GM11168 (cell line): ENCODE data around the gene PBX3.

Experiments used
- in situ Hi-C: fragments of 300-500 bp; cut with MboI; formaldehyde crosslinking; loops from one replicate; pipeline ENCODE4 v1.12.0; 2022; ENCODE audit warnings: low sequenced_read_pairs; ENCODE audit not compliant: unreplicated experiment

The PBX3 gene

GRCh38 chr9:125747053-125747764 is at the start of gene PBX3:
TSS of gene PBX3 (plus strand) at chr9:125747373.
- in situ Hi-C loops: no loop called here

- in situ Hi-C loops: no loop called here
Observed at GRCh38 chr9:125699870-125700269, 47.3 kb upstream of the PBX3 start.

GRCh38 chr9:125700791-125701190 is 46.4 kb upstream of the PBX3 start:
- in situ Hi-C loops: no loop called here

- in situ Hi-C loops: no loop called here
Observed at GRCh38 chr9:125701351-125701750, 45.8 kb upstream of the PBX3 start.

- in situ Hi-C loops: no loop called here
Observed at GRCh38 chr9:125703662-125704061, 43.5 kb upstream of the PBX3 start.

GRCh38 chr9:125705893-125706292 is 41.3 kb upstream of the PBX3 start:
- in situ Hi-C loops: no loop called here

GRCh38 chr9:125706651-125707471 is 40.3 kb upstream of the PBX3 start, which contains the start of gene MAPKAP1:
TSS of gene MAPKAP1 (minus strand) at chr9:125707208. CDS start at chr9:125672574, 34,634 bp downstream.
- in situ Hi-C loops: no loop called here

GRCh38 chr9:125707472-125707804 is 39.7 kb upstream of the PBX3 start:
- in situ Hi-C loops: no loop called here

GRCh38 chr9:125726456-125727132 is 20.6 kb upstream of the PBX3 start:
- in situ Hi-C loops: no loop called here

GRCh38 chr9:125730168-125730567 is 17.0 kb upstream of the PBX3 start:
- in situ Hi-C loops: no loop called here

GRCh38 chr9:125732562-125732961 is 14.6 kb upstream of the PBX3 start:
- in situ Hi-C loops: no loop called here

GRCh38 chr9:125739436-125739835 is 7.7 kb upstream of the PBX3 start:
- in situ Hi-C loops: no loop called here

GRCh38 chr9:125742657-125743056 is 4.5 kb upstream of the PBX3 start:
- in situ Hi-C loops: no loop called here

GRCh38 chr9:125743682-125744428 is 3.3 kb upstream of the PBX3 start:
- in situ Hi-C loops: no loop called here

GRCh38 chr9:125744616-125745015 is 2.6 kb upstream of the PBX3 start:
- in situ Hi-C loops: no loop called here

GRCh38 chr9:125745018-125745417 is 2.2 kb upstream of the PBX3 start:
- in situ Hi-C loops: no loop called here

- in situ Hi-C loops: no loop called here
Observed at GRCh38 chr9:125745682-125746016, 1.5 kb upstream of the PBX3 start.

- in situ Hi-C loops: no loop called here
Observed at GRCh38 chr9:125746017-125746773, 978 bp upstream of the PBX3 start.

- in situ Hi-C loops: no loop called here
Observed at GRCh38 chr9:125746774-125747052, 460 bp upstream of the PBX3 start.
